ENCODE data around the gene NFS1. TPM values are rescaled to one million over a fixed set of nuclear protein-coding genes. Genes with fewer than 3 reads are reported as not detected.
A peak's percentile ranks its signal among the peaks of the same experiment; 100 is the strongest.

Gene NFS1
- total RNA-seq, 2 experiments from 2014 or later: 10.6 to 11.5 TPM

GRCh38 chr20:35735826-35736470 lies 36.8 kb upstream of the NFS1 start:
- Histone ChIP-seq H3K27me3 (ENCODE audit: control insufficient read depth in 1 of 2, insufficient read depth in 2 of 2, low read length in 2 of 2) (no peaks in the 10 kb centered on the region), H3K4me1 (ENCODE audit: insufficient read depth, low read length) (peaks cover 56% of the 10 kb centered on the region), H3K36me3 (ENCODE audit: insufficient read depth, low read length) (peaks cover 96% of the 10 kb centered on the region), H3K27ac (ENCODE audit: low read depth in 1 of 2, low read length in 2 of 2) (no peak overlapping the region), H3K9me3 (ENCODE audit: control insufficient read depth in 1 of 2, insufficient read depth in 1 of 2, low read length in 2 of 2) (no peaks in the 10 kb centered on the region), H3K4me3 (ENCODE audit: low read length) (no peak overlapping the region)
- TF ChIP-seq, protein P1, sequence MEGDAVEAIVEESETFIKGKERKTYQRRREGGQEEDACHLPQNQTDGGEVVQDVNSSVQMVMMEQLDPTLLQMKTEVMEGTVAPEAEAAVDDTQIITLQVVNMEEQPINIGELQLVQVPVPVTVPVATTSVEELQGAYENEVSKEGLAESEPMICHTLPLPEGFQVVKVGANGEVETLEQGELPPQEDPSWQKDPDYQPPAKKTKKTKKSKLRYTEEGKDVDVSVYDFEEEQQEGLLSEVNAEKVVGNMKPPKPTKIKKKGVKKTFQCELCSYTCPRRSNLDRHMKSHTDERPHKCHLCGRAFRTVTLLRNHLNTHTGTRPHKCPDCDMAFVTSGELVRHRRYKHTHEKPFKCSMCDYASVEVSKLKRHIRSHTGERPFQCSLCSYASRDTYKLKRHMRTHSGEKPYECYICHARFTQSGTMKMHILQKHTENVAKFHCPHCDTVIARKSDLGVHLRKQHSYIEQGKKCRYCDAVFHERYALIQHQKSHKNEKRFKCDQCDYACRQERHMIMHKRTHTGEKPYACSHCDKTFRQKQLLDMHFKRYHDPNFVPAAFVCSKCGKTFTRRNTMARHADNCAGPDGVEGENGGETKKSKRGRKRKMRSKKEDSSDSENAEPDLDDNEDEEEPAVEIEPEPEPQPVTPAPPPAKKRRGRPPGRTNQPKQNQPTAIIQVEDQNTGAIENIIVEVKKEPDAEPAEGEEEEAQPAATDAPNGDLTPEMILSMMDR (IDR thresholded peaks at IDR 0.05): no peak
- H3K27me3 Mint-ChIP-seq: no peaks in the 10 kb centered on the region
- peak overlapping the region; percentile 77 for H3K4me3 Mint-ChIP-seq
- POLR2A ChIA-PET: interaction anchor here (0.8 to 13.0 kb wide), 4 partner anchors 29 to 134 kb away, joined by 3 to 891 read pairs (median 5); partner anchors contain the start of gene PHF20
- CTCF ChIA-PET: no interaction called here
- H3K4me1 Mint-ChIP-seq (ENCODE audit: low read depth): peaks cover 77% of the 10 kb centered on the region
- peak overlapping the region; percentile 75 for H3K27ac Mint-ChIP-seq
- DNase-seq (no peak), ATAC-seq (ENCODE audit: poor library complexity) (no peak)
- intact Hi-C loops (cut with DNase I, micrococcal nuclease): loop anchor here (2.0 to 5.0 kb wide), 2 partner anchors 21 to 34 kb away; no protein-coding TSS in a partner anchor
- peaks cover 92% of the 10 kb centered on the region for H3K36me3 Mint-ChIP-seq (ENCODE audit: low read depth)
- H3K9me3 Mint-ChIP-seq: no peaks in the 10 kb centered on the region

- Mint-ChIP-seq H3K36me3 (ENCODE audit: low read depth) (peaks cover 92% of the 10 kb centered on the region), H3K27ac (peak overlapping the region; percentile 75), H3K27me3 (no peaks in the 10 kb centered on the region), H3K4me1 (ENCODE audit: low read depth) (peaks cover 75% of the 10 kb centered on the region), H3K4me3 (peak overlapping the region; percentile 77), H3K9me3 (no peaks in the 10 kb centered on the region)
- ATAC-seq (ENCODE audit: poor library complexity): no peak
- H3K4me1 ChIP-seq (ENCODE audit: insufficient read depth, low read length): peaks cover 54% of the 10 kb centered on the region
- H3K27ac ChIP-seq (ENCODE audit: low read depth in 1 of 2, low read length in 2 of 2): peak overlapping the region; percentile 13 to 17
- peaks cover 98% of the 10 kb centered on the region for H3K36me3 ChIP-seq (ENCODE audit: insufficient read depth, low read length)
- H3K27me3 ChIP-seq (ENCODE audit: control insufficient read depth in 1 of 2, insufficient read depth in 2 of 2, low read length in 2 of 2): no peaks in the 10 kb centered on the region
- ChIA-PET POLR2A (interaction anchor here (0.9 to 13.0 kb wide), 8 partner anchors 8 to 133 kb away, joined by 3 to 891 read pairs (median 4); partner anchors contain the start of genes NFS1, PHF20, RBM39 and ROMO1), CTCF (interaction anchor here (0.8 to 1.2 kb wide), 4 partner anchors 10 to 37 kb away, joined by 3 read pairs; partner anchors contain the start of gene PHF20)
- no peaks in the 10 kb centered on the region for H3K9me3 ChIP-seq (ENCODE audit: control insufficient read depth in 1 of 2, insufficient read depth in 1 of 2, low read length in 2 of 2)
- no peak for DNase-seq
- intact Hi-C loops (cut with DNase I, micrococcal nuclease): loop anchor here (2.0 to 5.0 kb wide), 3 partner anchors 20 to 152 kb away; no protein-coding TSS in a partner anchor
- H3K4me3 ChIP-seq (ENCODE audit: low read length): no peak overlapping the region
- TF ChIP-seq, protein P1 (IDR thresholded peaks at IDR 0.05): no peak
Observed at GRCh38 chr20:35734777-35735649, 35.9 kb upstream of the NFS1 start.

- DNase-seq: no peak
- peaks cover 98% of the 10 kb centered on the region for H3K36me3 ChIP-seq (ENCODE audit: insufficient read depth, low read length)
- CTCF ChIA-PET: interaction anchor here (0.8 to 1.2 kb wide), 3 partner anchors 16 to 38 kb away, joined by 3 read pairs; partner anchors contain the start of gene PHF20
- TF ChIP-seq, protein P1 (IDR thresholded peaks at IDR 0.05): no peak
- H3K27ac ChIP-seq (ENCODE audit: low read depth in 1 of 2, low read length in 2 of 2): peak overlapping the region; percentile 13 to 17
- no peaks in the 10 kb centered on the region for H3K9me3 Mint-ChIP-seq
- intact Hi-C loops (cut with DNase I, micrococcal nuclease): loop anchor here in 1 of 2 experiments (2.0 to 5.0 kb wide), 2 partner anchors 20 to 153 kb away; no protein-coding TSS in a partner anchor
- H3K27me3 Mint-ChIP-seq: no peaks in the 10 kb centered on the region
- H3K36me3 Mint-ChIP-seq (ENCODE audit: low read depth): peaks cover 92% of the 10 kb centered on the region
- no peaks in the 10 kb centered on the region for H3K9me3 ChIP-seq (ENCODE audit: control insufficient read depth in 1 of 2, insufficient read depth in 1 of 2, low read length in 2 of 2)
- H3K27me3 ChIP-seq (ENCODE audit: control insufficient read depth in 1 of 2, insufficient read depth in 2 of 2, low read length in 2 of 2): no peaks in the 10 kb centered on the region
- no peak for ATAC-seq (ENCODE audit: poor library complexity)
- no peak overlapping the region for H3K4me3 ChIP-seq (ENCODE audit: low read length)
- POLR2A ChIA-PET: interaction anchor here (1.0 to 13.0 kb wide), 6 partner anchors 8 to 35 kb away, joined by 3 to 891 read pairs (median 6); partner anchors contain the start of genes NFS1, PHF20, RBM39 and ROMO1
- peak overlapping the region; percentile 21 for H3K27ac Mint-ChIP-seq
- peak overlapping the region; percentile 34 for H3K4me3 Mint-ChIP-seq
- H3K4me1 ChIP-seq (ENCODE audit: insufficient read depth, low read length): peaks cover 53% of the 10 kb centered on the region
- peaks cover 75% of the 10 kb centered on the region for H3K4me1 Mint-ChIP-seq (ENCODE audit: low read depth)
Observed at GRCh38 chr20:35734374-35734773, 35.2 kb upstream of the NFS1 start.
